H9 (cell line): ENCODE data around the gene RAP1GAP. TPM values are rescaled to one million over a fixed set of nuclear protein-coding genes. Genes with fewer than 3 reads are reported as not detected.

ENCODE experiments used
- DNase-seq: peaks from one replicate; pipeline ENCODE4 v3.0.0-alpha.2; 2017
- H2AFZ ChIP-seq: one replicate; pipeline ENCODE4 v1.6.1; 2013; ENCODE audit warnings: mild to moderate bottlenecking, low read length, control low read depth, moderate library complexity
- H2AK5ac ChIP-seq: 2 replicates; pipeline ENCODE4 v1.6.1; 2013; ENCODE audit warnings: low read length, control low read depth, mixed read lengths; ENCODE audit not compliant: insufficient read length
- H2BK120ac ChIP-seq: one replicate; pipeline ENCODE4 v1.6.1; 2013; ENCODE audit warnings: low read depth, mild to moderate bottlenecking, low read length, control low read depth, inconsistent platforms; ENCODE audit not compliant: poor library complexity, severe bottlenecking
- H2BK12ac ChIP-seq: 2 replicates; pipeline ENCODE4 v1.6.1; 2013; ENCODE audit warnings: low read length, control low read depth, mixed read lengths, low read depth; ENCODE audit not compliant: insufficient read length
- H2BK15ac ChIP-seq: 2 replicates; pipeline ENCODE4 v1.6.1; 2013; ENCODE audit warnings: low read depth, low read length, control low read depth
- H2BK20ac ChIP-seq: one replicate; pipeline ENCODE4 v1.6.1; 2013; ENCODE audit warnings: low read depth, mild to moderate bottlenecking, low read length, control low read depth, inconsistent platforms; ENCODE audit not compliant: poor library complexity, severe bottlenecking
- H2BK5ac ChIP-seq: 2 replicates; pipeline ENCODE4 v1.6.1; 2013; ENCODE audit warnings: low read length, control low read depth, mixed read lengths; ENCODE audit not compliant: insufficient read length
- H3K14ac ChIP-seq: 2 replicates; pipeline ENCODE4 v1.6.1; 2013; ENCODE audit warnings: low read length, control low read depth; ENCODE audit not compliant: insufficient read depth
- H3K18ac ChIP-seq: 2 replicates; pipeline ENCODE4 v1.6.1; 2013; ENCODE audit warnings: low read depth, mild to moderate bottlenecking, mixed read lengths, low read length, control low read depth; ENCODE audit not compliant: insufficient read length
- H3K23ac ChIP-seq: 2 replicates; pipeline ENCODE4 v1.6.1; 2013; ENCODE audit warnings: low read length, control low read depth, mixed read lengths, low read depth; ENCODE audit not compliant: insufficient read length
- H3K23me2 ChIP-seq: 2 replicates; pipeline ENCODE4 v1.6.1; 2013; ENCODE audit warnings: low read depth, mild to moderate bottlenecking, mixed read lengths, low read length, control low read depth; ENCODE audit not compliant: insufficient read length, poor library complexity, severe bottlenecking
- H3K27ac ChIP-seq: 2 replicates; pipeline ENCODE4 v1.5.1; 2013; ENCODE audit warnings: low read length, control low read depth, mixed read lengths, low read depth; ENCODE audit not compliant: insufficient read length
- H3K27me3 ChIP-seq: 2 replicates; pipeline ENCODE4 v1.6.1; 2013; ENCODE audit warnings: low read length, control low read depth, inconsistent platforms; ENCODE audit not compliant: insufficient read depth
- H3K4ac ChIP-seq: 2 replicates; pipeline ENCODE4 v1.6.1; 2013; ENCODE audit warnings: low read depth, mild to moderate bottlenecking, control low read depth, inconsistent platforms, low read length, moderate library complexity
- H3K4me1 ChIP-seq: 2 replicates; pipeline ENCODE4 v1.6.1; 2013; ENCODE audit warnings: low read length, control low read depth, inconsistent platforms; ENCODE audit not compliant: insufficient read depth
- H3K4me2 ChIP-seq: 2 replicates; pipeline ENCODE4 v1.6.1; 2013; ENCODE audit warnings: low read length, control low read depth, mixed read lengths; ENCODE audit not compliant: insufficient read length, insufficient read depth
- H3K56ac ChIP-seq: 2 replicates; pipeline ENCODE4 v1.6.1; 2013; ENCODE audit warnings: low read depth, mild to moderate bottlenecking, mixed read lengths, low read length, control low read depth; ENCODE audit not compliant: insufficient read length
- H3K79me1 ChIP-seq: 2 replicates; pipeline ENCODE4 v1.6.1; 2013; ENCODE audit warnings: low read depth, mild to moderate bottlenecking, moderate library complexity, low read length, control low read depth, inconsistent platforms; ENCODE audit not compliant: insufficient read depth, poor library complexity, severe bottlenecking
- H3K79me2 ChIP-seq: 2 replicates; pipeline ENCODE4 v1.6.1; 2013; ENCODE audit warnings: low read length, control low read depth, inconsistent platforms; ENCODE audit not compliant: insufficient read depth
- H3K9ac ChIP-seq: 2 replicates; pipeline ENCODE4 v1.6.1; 2013; ENCODE audit warnings: low read length, control low read depth, mixed read lengths; ENCODE audit not compliant: insufficient read length; ENCODE audit errors: extremely low read depth
- H3K9me3 ChIP-seq: one replicate; pipeline ENCODE4 v1.6.1; 2013; ENCODE audit warnings: low read depth, low read length, inconsistent platforms; ENCODE audit not compliant: control insufficient read depth
- H3T11ph ChIP-seq: one replicate; pipeline ENCODE4 v1.6.1; 2013; ENCODE audit warnings: mild to moderate bottlenecking, low read length, control low read depth, inconsistent platforms
- H4K20me1 ChIP-seq: one replicate; pipeline ENCODE4 v1.6.1; 2013; ENCODE audit not compliant: control insufficient read depth, insufficient read length, insufficient read depth
- H4K5ac ChIP-seq: 2 replicates; pipeline ENCODE4 v1.6.1; 2013; ENCODE audit warnings: low read depth, mild to moderate bottlenecking, mixed read lengths, low read length, control low read depth; ENCODE audit not compliant: insufficient read length
- H4K8ac ChIP-seq: replicated peaks from 2 replicates; pipeline ENCODE4 v1.6.1; 2013; ENCODE audit warnings: low read length, control low read depth, mixed read lengths, low read depth; ENCODE audit not compliant: insufficient read length
- H4K91ac ChIP-seq: 2 replicates; pipeline ENCODE4 v1.6.1; 2013; ENCODE audit warnings: low read depth, mild to moderate bottlenecking, moderate library complexity, mixed read lengths, low read length, control low read depth; ENCODE audit not compliant: insufficient read length
- H3K27ac Mint-ChIP-seq, 3 experiments: 2 replicates in 2 of 3; 3 replicates in 1 of 3; pipeline ENCODE4 v1.8.0; 2020 to 2021; ENCODE audit warnings: mixed read lengths in 3 of 3, mild to moderate bottlenecking in 1 of 3, moderate library complexity in 1 of 3
- H3K27me3 Mint-ChIP-seq: 2 replicates; pipeline ENCODE4 v1.8.0; 2021; ENCODE audit warnings: low read depth, mild to moderate bottlenecking, moderate library complexity, mixed read lengths
- H3K36me3 Mint-ChIP-seq, 3 experiments: 2 replicates in 2 of 3; 3 replicates in 1 of 3; pipeline ENCODE4 v1.8.0; 2020 to 2021; ENCODE audit warnings: low read depth in 3 of 3, mixed read lengths in 3 of 3; ENCODE audit not compliant: insufficient read depth in 1 of 3
- H3K4me1 Mint-ChIP-seq, 2 experiments: 2 replicates each; pipeline ENCODE4 v1.8.0; 2020; ENCODE audit warnings: mixed read lengths in 2 of 2
- H3K4me3 Mint-ChIP-seq, 2 experiments: 2 replicates in 1 of 2; 3 replicates in 1 of 2; pipeline ENCODE4 v1.8.0; 2020 to 2021; ENCODE audit warnings: mild to moderate bottlenecking in 2 of 2, mixed read lengths in 2 of 2, moderate library complexity in 1 of 2
- H3K9me3 Mint-ChIP-seq, 2 experiments: 2 replicates in 1 of 2; 3 replicates in 1 of 2; pipeline ENCODE4 v1.8.0; 2020; ENCODE audit warnings: mild to moderate bottlenecking in 2 of 2, mixed read lengths in 2 of 2, moderate library complexity in 1 of 2
- WGBS: extraction: QIAGEN DNeasy Blood & Tissue Kit; methylation state at CpG from one replicate; pipeline ENCODE4 v1.1.7; 2013; ENCODE audit warnings: missing lambda C conversion rate, low lambda C conversion rate, mixed read lengths; ENCODE audit not compliant: insufficient read length; ENCODE audit errors: extremely low coverage; 5-methylcytosine and 5-hydroxymethylcytosine counted together
- total RNA-seq: library from RNA; stranded (reverse); gene quantifications from 2 replicates; pipeline ENCODE4 v1.2.1, GENCODE V29; 2021
- TF ChIP-seq, protein P1 (sequence below): fragments of 200-600 bp; sonication (generic); conservative IDR thresholded peaks from 3 replicates; pipeline ENCODE4 v1.8.0; 2021; ENCODE audit warnings: antibody characterized with exemption, mild to moderate bottlenecking

RAP1GAP gene
- total RNA-seq, 1 experiment from 2014 or later = 7.9 TPM

DNA sequence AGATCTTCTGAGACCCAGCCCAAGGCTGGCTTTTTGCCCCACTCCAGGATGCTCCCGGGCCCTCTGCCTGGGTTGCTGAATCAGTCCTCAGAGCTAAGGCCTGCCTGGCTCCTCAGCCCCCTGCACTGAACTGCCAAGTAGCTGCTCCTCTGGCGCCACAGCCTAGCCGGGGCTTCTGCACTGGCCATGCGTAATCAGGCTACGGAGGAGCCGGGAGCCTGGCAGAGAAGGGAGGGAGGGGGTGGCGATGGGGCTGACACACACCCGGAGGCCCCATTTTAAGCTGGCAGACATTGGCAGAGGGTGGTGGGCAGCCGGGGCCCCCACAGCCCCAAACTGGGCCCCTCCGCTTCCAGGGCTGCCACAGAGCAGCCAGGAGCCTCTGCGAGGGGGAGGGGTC, 121.3 kb downstream of the RAP1GAP start:
- Histone ChIP-seq H2AK5ac (no peak overlapping the region), H3K4ac (no peak overlapping the region), H3K9me3 (no peaks in the 10 kb centered on the region), H3K14ac (no peak overlapping the region), H3K23ac (no peak overlapping the region), H3K4me1 (peaks cover 2% of the 10 kb centered on the region; the same call in 1 of the 2 replicates), H4K8ac (no peak overlapping the region), H3K9ac (no peak overlapping the region), H3K18ac (no peak overlapping the region), H3K79me1 (peaks cover 6% of the 10 kb centered on the region), H2BK20ac (no peak overlapping the region), H3K79me2 (no peaks in the 10 kb centered on the region), H2BK15ac (no peak overlapping the region), H2BK5ac (no peak overlapping the region), H3T11ph (no peak overlapping the region), H4K5ac (no peak overlapping the region), H3K27ac (no peak overlapping the region), H3K56ac (no peak overlapping the region), H2BK120ac (no peak overlapping the region), H3K27me3 (no peaks in the 10 kb centered on the region), H4K20me1 (no peaks in the 10 kb centered on the region), H2BK12ac (no peak overlapping the region), H3K23me2 (no peaks in the 10 kb centered on the region), H2AFZ (no peak overlapping the region), H3K4me2 (no peak overlapping the region), H4K91ac (no peak overlapping the region)
- DNase-seq = no peak
- no peaks in the 10 kb centered on the region for H3K9me3 Mint-ChIP-seq
- H3K36me3 Mint-ChIP-seq = no peaks in the 10 kb centered on the region; a peak in 1 of 7 replicates
- TF ChIP-seq, protein P1, sequence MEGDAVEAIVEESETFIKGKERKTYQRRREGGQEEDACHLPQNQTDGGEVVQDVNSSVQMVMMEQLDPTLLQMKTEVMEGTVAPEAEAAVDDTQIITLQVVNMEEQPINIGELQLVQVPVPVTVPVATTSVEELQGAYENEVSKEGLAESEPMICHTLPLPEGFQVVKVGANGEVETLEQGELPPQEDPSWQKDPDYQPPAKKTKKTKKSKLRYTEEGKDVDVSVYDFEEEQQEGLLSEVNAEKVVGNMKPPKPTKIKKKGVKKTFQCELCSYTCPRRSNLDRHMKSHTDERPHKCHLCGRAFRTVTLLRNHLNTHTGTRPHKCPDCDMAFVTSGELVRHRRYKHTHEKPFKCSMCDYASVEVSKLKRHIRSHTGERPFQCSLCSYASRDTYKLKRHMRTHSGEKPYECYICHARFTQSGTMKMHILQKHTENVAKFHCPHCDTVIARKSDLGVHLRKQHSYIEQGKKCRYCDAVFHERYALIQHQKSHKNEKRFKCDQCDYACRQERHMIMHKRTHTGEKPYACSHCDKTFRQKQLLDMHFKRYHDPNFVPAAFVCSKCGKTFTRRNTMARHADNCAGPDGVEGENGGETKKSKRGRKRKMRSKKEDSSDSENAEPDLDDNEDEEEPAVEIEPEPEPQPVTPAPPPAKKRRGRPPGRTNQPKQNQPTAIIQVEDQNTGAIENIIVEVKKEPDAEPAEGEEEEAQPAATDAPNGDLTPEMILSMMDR = no peak
- no peak overlapping the region; a peak in 1 of 7 replicates for H3K27ac Mint-ChIP-seq
- H3K4me1 Mint-ChIP-seq = peaks cover 23 to 32% of the 10 kb centered on the region in 2 experiments
- H3K27me3 Mint-ChIP-seq = no peaks in the 10 kb centered on the region
- H3K4me3 Mint-ChIP-seq = no peak overlapping the region
- no CpG with 5 or more reads among the region's 11 CpGs for WGBS

Other genes starting within 250 kb of the RAP1GAP start
- 15.8 and 16.2 TPM in 2 replicates for gene NBPF3, start 229.2 kb downstream of the RAP1GAP start, total RNA-seq
- 84.8 and 92.9 TPM in 2 replicates for gene ALPL, start 159.9 kb downstream of the RAP1GAP start, total RNA-seq
- gene USP48, start 113.8 kb upstream of the RAP1GAP start, total RNA-seq = 84.8 and 86.2 TPM in 2 replicates
- gene LDLRAD2, start 142.9 kb upstream of the RAP1GAP start, total RNA-seq = 0.88 and 1.0 TPM in 2 replicates